GM12878 (cell line): ENCODE data around the gene HIKESHI. TPM values are rescaled to one million over a fixed set of nuclear protein-coding genes. Genes with fewer than 3 reads are reported as not detected.

Source experiments
- ATAC-seq: fragments of 200-7000 bp; cut with Tn5 transposase; 3 replicates; pipeline ENCODE4 v1.9.1; 2020; ENCODE audit warnings: mild to moderate bottlenecking, moderate library complexity
- BruUV-seq: library from RNA; stranded (reverse); fragments of 400-500 nt; replicated peaks from 2 replicates; lab custom pipeline; 2021; lab: Mats Ljungman, UMichigan
- CTCF ChIA-PET: fragments of 300-600 bp; sonication (Branson Sonifier 250); formaldehyde crosslinking; extraction: SDS; loops from one replicate; lab custom pipeline; 2021; ENCODE audit warnings: inconsistent platforms; lab: Yijun Ruan, JAX
- POLR2A ChIA-PET: fragments of 350-600 bp; formaldehyde crosslinking; extraction: SDS; loops from one replicate; lab custom pipeline; 2021; ENCODE audit warnings: inconsistent platforms; lab: Charles Lee
- RAD21 ChIA-PET: fragments of 300-600 bp; sonication (Branson Sonifier 250); formaldehyde crosslinking; loops from one replicate; lab custom pipeline; 2023; ENCODE audit warnings: antibody characterized with exemption; ENCODE audit not compliant: unreplicated experiment; lab: Charles Lee
- SMC1A ChIA-PET: fragments of 300-600 bp; sonication (Branson Sonifier 250); formaldehyde crosslinking; loops from one replicate; lab custom pipeline; 2023; ENCODE audit not compliant: unreplicated experiment, uncharacterized antibody; lab: Charles Lee
- DNase-seq: peaks from one replicate; pipeline ENCODE4 v3.0.0-alpha.2; 2011; ENCODE audit warnings: low read depth, low spot score
- FAIRE-seq: peaks from 3 replicates; lab custom pipeline; 2011; peaks lifted over from hg19 to GRCh38; lab: Jason Lieb, UNC
- H2AFZ ChIP-seq: 2 replicates; pipeline ENCODE4 v1.6.0; 2011; ENCODE audit warnings: low read depth, low read length, control low read depth; ENCODE audit not compliant: control insufficient read depth
- H3K27ac ChIP-seq: 2 replicates; pipeline ENCODE4 v1.5.1; 2011; ENCODE audit warnings: control low read depth; ENCODE audit not compliant: control insufficient read depth, insufficient read depth
- H3K27me3 ChIP-seq, 2 experiments: replicated peaks in 1 of 2; 2 replicates each; pipeline versions ENCODE4 v1.6.0 to v1.6.1; 2011; ENCODE audit warnings: low read length in 1 of 2; ENCODE audit not compliant: control insufficient read depth in 2 of 2, insufficient read depth in 2 of 2
- H3K36me3 ChIP-seq, 2 experiments: 2 replicates each; pipeline ENCODE4 v1.5.1; 2011; ENCODE audit warnings: low read length in 1 of 2; ENCODE audit not compliant: control insufficient read depth in 2 of 2, insufficient read depth in 2 of 2
- H3K4me1 ChIP-seq: 2 replicates; pipeline ENCODE4 v1.6.1; 2011; ENCODE audit warnings: mild to moderate bottlenecking, low read length, moderate library complexity, mixed read lengths; ENCODE audit not compliant: control insufficient read depth, insufficient read depth
- H3K4me2 ChIP-seq: 2 replicates; pipeline ENCODE4 v1.6.0; 2011; ENCODE audit warnings: control low read depth; ENCODE audit not compliant: control insufficient read depth, insufficient read depth
- H3K4me3 ChIP-seq: fragments of 200-600 bp; sonication (generic); 2 replicates; pipeline ENCODE4 v1.5.1; 2016
- H3K79me2 ChIP-seq: 2 replicates; pipeline ENCODE4 v1.6.0; 2011; ENCODE audit warnings: low read length; ENCODE audit not compliant: control insufficient read depth, insufficient read depth
- H3K9ac ChIP-seq: 2 replicates; pipeline ENCODE4 v1.8.0; 2011; ENCODE audit warnings: low read length, control low read depth, mixed read lengths; ENCODE audit not compliant: control insufficient read depth, insufficient read depth
- H3K9me3 ChIP-seq: replicated peaks from 3 replicates; pipeline ENCODE4 v1.5.1; 2011; ENCODE audit warnings: mild to moderate bottlenecking, low read length; ENCODE audit not compliant: control insufficient read depth, insufficient read depth
- H4K20me1 ChIP-seq: 2 replicates; pipeline ENCODE4 v1.6.0; 2011; ENCODE audit not compliant: control insufficient read depth, insufficient read depth
- ESRRA ChIP-seq: IDR thresholded peaks from 2 replicates; pipeline ENCODE4 v1.6.1; 2012; ENCODE audit warnings: mild to moderate bottlenecking, low read length, improper control_type of control experiment
- HCFC1 ChIP-seq: fragments of 150-350 bp; IDR thresholded peaks from 2 replicates; pipeline ENCODE4 v1.6.1; 2014; ENCODE audit warnings: low read length
- HDGF ChIP-seq: fragments of 450-650 bp; IDR thresholded peaks from 2 replicates; pipeline ENCODE4 v1.6.1; 2016; ENCODE audit warnings: antibody characterized with exemption
- JUND ChIP-seq: IDR thresholded peaks from 2 replicates; pipeline ENCODE4 v1.6.1; 2012; ENCODE audit warnings: low read depth, mild to moderate bottlenecking, low read length, improper control_type of control experiment, moderate library complexity
- NRF1 ChIP-seq: conservative IDR thresholded peaks from 2 replicates; pipeline ENCODE4 v1.6.1; 2011; ENCODE audit warnings: mild to moderate bottlenecking, low read depth, low read length, improper control_type of control experiment
- PML ChIP-seq: IDR thresholded peaks from 2 replicates; pipeline ENCODE4 v1.6.1; 2012; ENCODE audit warnings: low read length, inconsistent platforms
- POLR2AphosphoS2 ChIP-seq: IDR thresholded peaks from 2 replicates; pipeline ENCODE4 v1.6.1; 2011; ENCODE audit warnings: low read depth, mild to moderate bottlenecking, low read length, improper control_type of control experiment, moderate library complexity
- SIN3A ChIP-seq: IDR thresholded peaks from 2 replicates; pipeline ENCODE4 v1.6.1; 2012; ENCODE audit warnings: low read depth, low read length, improper control_type of control experiment
- SPI1 ChIP-seq: IDR thresholded peaks from 2 replicates; pipeline ENCODE4 v1.6.1; 2011; ENCODE audit warnings: low read depth, mild to moderate bottlenecking, low read length, moderate library complexity, borderline replicate concordance; ENCODE audit not compliant: insufficient read depth
- ZNF217 ChIP-seq: fragments of 450-650 bp; IDR thresholded peaks from 2 replicates; pipeline ENCODE4 v1.6.1; 2017; ENCODE audit warnings: antibody characterized with exemption, mild to moderate bottlenecking
- ZSCAN29 ChIP-seq: fragments of 450-650 bp; IDR thresholded peaks from 2 replicates; pipeline ENCODE4 v1.6.1; 2017; ENCODE audit warnings: mild to moderate bottlenecking, moderate library complexity
- ZZZ3 ChIP-seq: IDR thresholded peaks from 2 replicates; pipeline ENCODE4 v1.6.1; 2011; ENCODE audit warnings: low read depth; ENCODE audit not compliant: control insufficient read depth, insufficient read length
- in situ Hi-C: fragments of 300-500 bp; cut with MboI; formaldehyde crosslinking; loops from 9 replicates; pipeline ENCODE4 v1.14.3; 2018; ENCODE audit warnings: mixed read lengths
- intact Hi-C: fragments of 100-400 bp; cut with micrococcal nuclease; formaldehyde crosslinking; loops from one replicate; pipeline ENCODE4 v1.14.2; 2022; ENCODE audit not compliant: unreplicated experiment
- polyA plus RNA-seq, 11 experiments: library from polyadenylated mRNA; depleted of rRNA in 4 of 11; unstranded in 6 of 11; stranded (reverse) in 5 of 11; fragments of >200 nt; fragmentation: Nextera tagmentation in 4 of 11; fragmentation: Illumina TruSeq in 1 of 11; extraction: Ambion mirVana in 4 of 11; extraction: Trizol in 1 of 11; gene quantifications; 1 replicate in 1 of 11; 2 replicates in 10 of 11; pipeline versions ENCODE4 v1.2.1 to v1.2.3, GENCODE V29; 2011 to 2016; ENCODE audit warnings: inconsistent platforms in 2 of 11, missing spikeins in 2 of 11, low read depth in 1 of 11
- total RNA-seq, 4 experiments: library from RNA; depleted of rRNA in 3 of 4; stranded (reverse); fragments of >200 nt in 3 of 4; fragmentation: Illumina TruSeq in 1 of 4; extraction: Trizol in 1 of 4; gene quantifications; 2 replicates each; pipeline versions ENCODE4 v1.2.1 to v1.2.3, GENCODE V29; 2013 to 2021
- TF ChIP-seq, protein P1 (sequence below): fragments of 450-650 bp; IDR thresholded peaks from 2 replicates; pipeline ENCODE4 v1.6.1; 2016; ENCODE audit warnings: mild to moderate bottlenecking, moderate library complexity, borderline replicate concordance
- TF ChIP-seq, protein P2 (sequence below): IDR thresholded peaks from 2 replicates; pipeline ENCODE4 v1.6.1; 2011; ENCODE audit warnings: borderline replicate concordance, low read depth, mild to moderate bottlenecking, moderate library complexity, mixed read lengths, low read length; ENCODE audit not compliant: insufficient read depth; ENCODE audit errors: extremely low read length

Gene HIKESHI
- total and polyA plus RNA-seq, 10 of the 15 experiments (the other 5 are each of a cell fraction or from before 2014, with no cell fraction given) = 42.3 to 228 (median 85.7) TPM

GRCh38 chr11:86265194-86265593 is 36.8 kb upstream of the HIKESHI start:
- no peak overlapping the region for H2AFZ ChIP-seq
- H4K20me1 ChIP-seq = no peaks in the 10 kb centered on the region
- no TSS peak for BruUV-seq
- FAIRE-seq = no peak
- RAD21 ChIA-PET = interaction anchor here (2.0 kb wide), 1 partner anchor 27 kb away, joined by 7 read pairs; no protein-coding TSS in a partner anchor
- H3K9ac ChIP-seq = no peak overlapping the region
- peaks cover 9 to 28% of the 10 kb centered on the region in 2 experiments for H3K36me3 ChIP-seq
- intact Hi-C loops (no loop called here), in situ Hi-C loops (no loop called here)
- CTCF ChIA-PET = interaction anchor here (1.0 to 1.2 kb wide), 3 partner anchors 10 to 47 kb away, joined by 3 read pairs; no protein-coding TSS in a partner anchor
- no peaks in the 10 kb centered on the region for H3K27me3 ChIP-seq
- TF ChIP-seq HDGF (no peak), POLR2AphosphoS2 (no peak), PML (no peak), ESRRA (no peak), SPI1 (no peak), NRF1 (no peak), HCFC1 (no peak), ZSCAN29 (no peak), ZNF217 (no peak), JUND (no peak), SIN3A (no peak), ZZZ3 (no peak)
- TF ChIP-seq, protein P1, sequence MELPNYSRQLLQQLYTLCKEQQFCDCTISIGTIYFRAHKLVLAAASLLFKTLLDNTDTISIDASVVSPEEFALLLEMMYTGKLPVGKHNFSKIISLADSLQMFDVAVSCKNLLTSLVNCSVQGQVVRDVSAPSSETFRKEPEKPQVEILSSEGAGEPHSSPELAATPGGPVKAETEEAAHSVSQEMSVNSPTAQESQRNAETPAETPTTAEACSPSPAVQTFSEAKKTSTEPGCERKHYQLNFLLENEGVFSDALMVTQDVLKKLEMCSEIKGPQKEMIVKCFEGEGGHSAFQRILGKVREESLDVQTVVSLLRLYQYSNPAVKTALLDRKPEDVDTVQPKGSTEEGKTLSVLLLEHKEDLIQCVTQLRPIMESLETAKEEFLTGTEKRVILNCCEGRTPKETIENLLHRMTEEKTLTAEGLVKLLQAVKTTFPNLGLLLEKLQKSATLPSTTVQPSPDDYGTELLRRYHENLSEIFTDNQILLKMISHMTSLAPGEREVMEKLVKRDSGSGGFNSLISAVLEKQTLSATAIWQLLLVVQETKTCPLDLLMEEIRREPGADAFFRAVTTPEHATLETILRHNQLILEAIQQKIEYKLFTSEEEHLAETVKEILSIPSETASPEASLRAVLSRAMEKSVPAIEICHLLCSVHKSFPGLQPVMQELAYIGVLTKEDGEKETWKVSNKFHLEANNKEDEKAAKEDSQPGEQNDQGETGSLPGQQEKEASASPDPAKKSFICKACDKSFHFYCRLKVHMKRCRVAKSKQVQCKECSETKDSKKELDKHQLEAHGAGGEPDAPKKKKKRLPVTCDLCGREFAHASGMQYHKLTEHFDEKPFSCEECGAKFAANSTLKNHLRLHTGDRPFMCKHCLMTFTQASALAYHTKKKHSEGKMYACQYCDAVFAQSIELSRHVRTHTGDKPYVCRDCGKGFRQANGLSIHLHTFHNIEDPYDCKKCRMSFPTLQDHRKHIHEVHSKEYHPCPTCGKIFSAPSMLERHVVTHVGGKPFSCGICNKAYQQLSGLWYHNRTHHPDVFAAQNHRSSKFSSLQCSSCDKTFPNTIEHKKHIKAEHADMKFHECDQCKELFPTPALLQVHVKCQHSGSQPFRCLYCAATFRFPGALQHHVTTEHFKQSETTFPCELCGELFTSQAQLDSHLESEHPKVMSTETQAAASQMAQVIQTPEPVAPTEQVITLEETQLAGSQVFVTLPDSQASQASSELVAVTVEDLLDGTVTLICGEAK = no peak
- TF ChIP-seq, protein P2, sequence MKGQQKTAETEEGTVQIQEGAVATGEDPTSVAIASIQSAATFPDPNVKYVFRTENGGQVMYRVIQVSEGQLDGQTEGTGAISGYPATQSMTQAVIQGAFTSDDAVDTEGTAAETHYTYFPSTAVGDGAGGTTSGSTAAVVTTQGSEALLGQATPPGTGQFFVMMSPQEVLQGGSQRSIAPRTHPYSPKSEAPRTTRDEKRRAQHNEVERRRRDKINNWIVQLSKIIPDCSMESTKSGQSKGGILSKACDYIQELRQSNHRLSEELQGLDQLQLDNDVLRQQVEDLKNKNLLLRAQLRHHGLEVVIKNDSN = no peak
- SMC1A ChIA-PET = interaction anchor here (0.5 to 2.1 kb wide), 12 partner anchors 12 to 259 kb away, joined by 3 to 9 read pairs (median 3); partner anchors contain the start of gene EED
- H3K27ac ChIP-seq = no peak overlapping the region
- no peak overlapping the region for H3K4me3 ChIP-seq
- POLR2A ChIA-PET = no interaction called here
- H3K4me1 ChIP-seq = no peaks in the 10 kb centered on the region
- DNase-seq = no peak
- H3K4me2 ChIP-seq = no peak overlapping the region
- peaks cover 15% of the 10 kb centered on the region for H3K79me2 ChIP-seq
- peak; percentile 27; the same call in 2 of the 3 replicates for ATAC-seq
- peaks cover 2% of the 10 kb centered on the region; the same call in 1 of the 3 replicates for H3K9me3 ChIP-seq
